ENCODE data around the gene SORD.
"Not testable (repeated sequence)": the region's sequence is repeated elsewhere in the genome, so short reads cannot be mapped to it uniquely, and the experiment has no call there.

Gene SORD

DNA sequence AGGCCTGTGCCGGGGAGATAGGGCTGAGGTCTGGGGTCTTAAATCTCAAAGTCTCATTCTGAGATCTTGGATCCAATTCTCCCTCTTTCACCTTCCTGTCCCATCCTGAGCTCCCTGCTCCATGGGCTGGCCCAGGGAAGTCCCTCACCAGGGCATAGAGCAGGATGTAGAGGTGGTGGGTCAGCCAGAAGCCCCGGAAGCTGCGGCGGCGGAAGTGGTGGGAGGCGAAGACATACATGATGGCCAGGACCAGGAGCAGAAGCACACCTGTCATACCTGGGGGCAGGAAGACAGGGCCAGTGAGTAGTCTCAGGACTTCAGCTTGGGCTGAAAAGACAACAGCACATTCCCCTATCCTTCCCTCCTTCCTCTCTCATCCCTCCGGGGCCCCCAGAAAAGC lies 74.5 kb downstream of the SORD start:
- no peak for DNase-seq (ENCODE audit: low spot score)

DNA sequence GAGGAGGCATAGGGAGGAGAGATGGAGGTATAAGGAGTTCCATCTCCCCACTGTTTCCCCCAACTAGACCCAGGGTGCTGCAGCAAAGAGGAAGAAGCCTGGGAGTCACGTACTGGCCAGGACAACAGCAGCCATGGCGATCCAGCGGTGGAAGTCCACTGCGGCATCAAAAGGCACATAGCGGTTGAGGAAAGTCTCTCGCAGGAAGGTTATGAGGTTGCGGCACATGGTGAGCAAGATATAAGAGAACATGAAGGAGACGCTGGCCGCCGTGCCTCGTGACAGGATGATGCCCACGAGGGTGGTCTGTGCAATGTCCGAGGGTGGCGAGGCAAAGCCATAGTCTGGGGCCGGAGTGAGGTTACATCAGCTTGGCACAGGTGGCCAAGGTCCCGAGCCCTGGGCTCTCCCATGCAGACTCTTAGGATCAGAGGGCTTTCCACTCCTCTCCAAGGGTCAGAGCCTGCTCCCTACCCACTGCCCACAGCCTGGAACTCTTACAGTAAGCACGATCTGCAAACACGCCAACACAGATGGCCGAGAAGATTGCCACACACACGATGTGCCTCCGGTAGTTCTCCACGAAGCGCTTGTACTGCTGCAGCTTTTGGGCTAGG lies 76.7 kb downstream of the SORD start:
- no peak for DNase-seq (ENCODE audit: low spot score)

DNA sequence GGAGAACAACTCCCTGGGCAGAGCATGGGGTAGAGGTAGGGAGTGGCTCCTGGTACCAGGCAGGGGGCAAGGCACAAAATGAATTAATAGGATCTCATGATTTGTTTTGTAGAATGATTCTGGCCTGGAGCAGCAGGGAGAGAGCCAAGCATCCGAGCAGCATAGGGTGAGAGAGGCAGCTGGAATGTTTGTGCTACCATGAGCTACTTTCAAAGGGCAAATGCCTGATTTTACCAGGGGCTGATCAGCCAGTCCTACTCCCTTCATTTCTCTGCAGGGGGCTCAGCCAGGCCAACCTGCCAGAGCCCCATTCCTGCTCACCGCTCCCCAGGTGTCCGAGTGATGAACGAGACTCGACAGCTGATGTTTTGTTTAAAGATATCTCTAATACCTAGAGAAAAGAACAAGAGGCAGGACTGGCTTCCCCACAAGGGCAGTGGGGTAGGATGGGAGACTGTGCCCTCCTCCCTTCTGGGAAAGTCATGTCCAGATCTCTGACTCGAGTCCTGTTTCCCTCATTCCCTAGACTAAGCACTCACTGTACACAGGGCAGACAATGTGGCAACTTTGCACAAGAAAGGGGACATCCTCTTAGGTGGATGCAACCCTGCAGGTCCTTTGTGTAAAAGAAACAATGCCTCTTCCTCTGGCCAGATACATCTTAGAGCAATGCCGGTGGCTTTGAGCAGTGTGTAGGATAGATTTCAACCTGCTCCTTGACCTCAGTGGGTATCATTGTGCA lies 78.1 kb downstream of the SORD start:
- no peak for DNase-seq (ENCODE audit: low spot score)

DNA sequence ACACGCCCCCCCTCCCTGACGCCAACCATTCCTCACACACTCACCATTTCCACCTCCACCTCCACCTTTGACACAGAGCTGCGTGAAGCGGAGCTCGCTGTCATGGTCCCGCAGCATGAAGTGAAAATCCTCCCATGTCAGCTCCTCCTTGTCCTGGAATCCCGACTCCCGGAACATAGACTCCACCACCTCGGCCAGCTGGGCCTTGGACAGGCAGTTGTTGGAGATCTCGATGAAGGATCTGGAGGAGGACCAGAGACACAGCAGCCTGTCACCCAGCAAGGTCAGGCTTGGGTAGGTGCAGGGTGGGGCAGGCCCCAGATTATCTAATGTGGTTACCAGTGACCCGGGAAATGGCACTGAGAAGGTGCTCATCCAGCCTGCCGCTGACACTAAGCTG lies 78.8 kb downstream of the SORD start:
- DNase-seq (ENCODE audit: low spot score), result no peak

DNA sequence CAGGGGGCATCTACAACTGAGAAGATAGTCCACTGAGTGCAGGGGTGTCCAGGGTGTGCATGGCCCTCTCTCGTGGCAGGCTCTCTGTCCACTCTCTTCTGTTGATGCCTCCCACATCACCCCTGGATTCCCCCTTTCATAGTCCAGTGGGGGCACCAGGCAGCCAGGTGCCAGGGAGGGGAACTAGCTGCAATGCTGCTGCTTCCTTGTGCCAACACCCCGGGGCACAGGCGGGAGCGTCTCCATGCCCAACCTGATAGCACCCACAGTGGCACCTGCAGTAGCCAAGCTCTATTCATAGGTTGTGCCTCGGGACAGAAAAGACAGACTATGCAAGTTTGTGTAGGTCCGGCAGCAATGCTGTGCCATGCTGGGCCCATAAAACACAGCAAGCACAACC lies 79.2 kb downstream of the SORD start:
- DNase-seq (ENCODE audit: low spot score), result no peak

DNA sequence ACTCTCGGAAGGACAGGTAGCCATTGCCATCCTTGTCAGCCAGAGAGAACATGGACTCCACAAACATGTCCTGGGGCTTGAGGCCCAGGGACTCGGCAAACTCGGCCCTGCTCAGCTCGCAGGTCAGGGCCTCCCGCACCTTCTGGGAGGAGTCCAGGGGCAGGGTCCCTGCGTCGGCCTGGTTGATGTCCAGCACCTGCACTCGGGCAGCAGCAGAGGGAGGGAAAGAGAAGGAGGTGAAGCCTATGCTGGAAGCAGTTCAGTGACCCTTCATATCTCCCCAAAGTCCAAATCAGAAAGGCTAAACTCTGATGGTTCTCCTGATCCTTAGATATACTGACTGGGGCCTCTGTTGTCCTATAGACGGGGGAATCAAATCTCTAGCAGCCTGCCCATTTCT lies 81.2 kb downstream of the SORD start:
- not testable (repeated sequence) for DNase-seq (ENCODE audit: low spot score)

DNA sequence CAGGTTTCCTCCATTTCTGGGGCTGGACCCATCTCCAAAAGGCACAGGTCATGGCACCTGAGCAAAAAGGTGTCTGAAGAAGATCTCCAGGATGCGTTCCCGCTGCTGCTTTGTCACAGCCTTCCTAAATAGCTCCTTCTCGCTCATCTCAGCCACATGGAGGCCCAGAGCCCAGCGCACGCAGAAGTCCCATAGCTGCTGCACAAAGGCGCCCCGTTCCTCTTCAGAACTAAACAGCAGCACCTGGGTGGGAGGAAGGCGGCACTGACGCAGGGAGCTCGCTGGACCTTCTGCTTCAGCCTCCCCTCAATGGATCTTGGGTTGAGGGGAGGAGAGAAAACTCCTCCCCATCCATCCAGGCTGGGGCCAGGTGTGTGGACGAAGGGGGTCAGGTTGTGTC lies 82.6 kb downstream of the SORD start:
- DNase-seq (ENCODE audit: low spot score), result no peak

DNA sequence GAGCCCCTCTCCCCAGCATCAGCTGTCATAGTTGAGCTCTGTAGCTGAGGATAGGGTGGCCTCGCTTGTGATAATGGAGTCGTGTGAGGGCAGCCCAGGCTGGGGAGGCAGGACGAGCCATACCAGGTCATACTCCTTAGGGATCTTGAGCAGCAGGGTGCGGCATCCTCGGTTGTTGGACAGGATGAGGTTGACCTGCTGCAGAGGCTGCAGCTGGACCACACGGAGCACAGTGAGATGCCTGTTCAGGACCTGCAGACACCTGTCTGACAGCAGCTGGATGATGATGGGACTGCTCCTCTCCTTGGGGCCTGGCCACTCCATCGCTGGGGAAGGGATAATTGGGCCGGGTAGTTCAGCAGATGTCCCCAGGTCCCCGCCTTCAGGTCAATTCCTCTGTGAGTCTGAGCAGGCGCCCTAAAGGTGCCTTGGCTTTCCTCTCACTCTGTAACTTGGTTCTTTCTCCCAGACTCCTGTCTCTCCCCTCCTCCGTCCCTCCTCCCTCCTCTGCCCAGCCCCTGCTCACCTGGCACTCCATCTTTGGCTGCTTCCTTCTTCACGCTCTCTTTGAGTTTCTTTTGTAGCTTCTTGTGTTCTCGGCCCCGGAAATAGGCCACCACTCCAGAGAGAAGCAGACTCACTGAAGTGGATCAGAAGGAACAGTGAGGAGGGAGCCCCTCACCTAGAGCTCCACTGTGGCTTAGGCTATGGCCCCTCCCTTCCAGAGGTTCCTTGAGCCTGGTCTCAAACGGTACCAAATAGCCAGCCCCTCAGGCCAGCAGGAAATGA lies 83.2 kb downstream of the SORD start:
- DNase-seq (ENCODE audit: low spot score), result no peak

DNA sequence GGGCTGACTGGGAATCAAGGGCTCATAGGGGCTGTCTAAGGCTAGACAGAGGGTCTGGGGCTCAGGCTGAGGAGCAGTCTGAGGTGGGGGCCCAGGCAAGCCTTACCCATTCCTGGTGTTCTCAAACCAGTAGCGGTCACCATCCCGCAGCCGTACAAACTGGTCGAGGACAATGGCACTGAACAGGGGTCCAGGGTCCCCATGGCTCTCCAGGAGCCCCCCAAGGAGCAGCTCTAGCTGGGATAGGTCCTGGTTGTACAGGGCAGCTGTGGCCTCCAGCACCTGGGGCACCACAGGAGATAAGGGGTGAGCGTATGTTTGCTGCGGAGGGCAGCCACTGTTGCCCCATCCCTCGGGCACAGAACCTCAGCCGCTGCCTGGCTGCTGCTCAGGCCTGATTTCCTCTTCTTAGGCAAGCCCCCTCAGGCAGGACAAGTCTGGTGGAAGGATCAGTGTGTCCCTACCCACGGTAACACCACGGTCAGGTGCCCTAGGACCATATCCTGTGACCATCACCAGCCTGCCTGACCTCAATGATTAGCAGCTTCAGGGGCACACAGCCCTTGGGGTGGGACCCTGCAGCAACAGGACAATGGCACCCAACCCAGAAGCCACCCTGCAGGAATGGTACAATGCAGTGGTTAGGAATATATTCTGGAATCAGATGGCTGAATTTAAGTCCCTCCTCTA lies 85.1 kb downstream of the SORD start:
- no peak for DNase-seq (ENCODE audit: low spot score)

DNA sequence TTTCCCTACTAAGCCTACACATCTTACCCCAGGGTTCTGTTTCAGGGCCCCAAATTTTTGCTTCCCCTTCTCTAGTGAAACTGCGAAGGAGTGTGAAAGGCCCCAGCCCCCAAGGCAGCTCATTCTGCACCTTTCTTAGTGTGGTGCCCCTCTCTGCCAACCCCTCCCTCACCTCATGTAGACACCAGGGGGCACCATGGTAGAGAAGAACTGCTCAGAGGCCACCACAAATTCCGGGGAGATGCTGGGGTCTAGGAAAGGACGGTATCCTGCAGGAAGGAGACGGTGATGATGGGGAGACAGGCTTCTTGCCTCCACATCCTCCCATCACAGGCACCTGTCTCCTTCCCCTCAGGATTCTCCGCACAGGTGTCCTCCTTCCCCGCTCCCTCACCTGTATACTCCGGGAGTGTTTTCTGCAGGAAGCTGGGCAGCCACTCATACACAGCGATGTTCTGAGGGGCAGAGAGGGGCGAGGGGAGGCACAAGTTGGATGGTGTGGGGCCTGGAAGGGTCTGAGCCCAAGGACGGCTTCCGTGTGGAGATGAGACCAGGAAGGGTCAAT lies 87.3 kb downstream of the SORD start:
- DNase-seq (ENCODE audit: low spot score), result no peak

DNA sequence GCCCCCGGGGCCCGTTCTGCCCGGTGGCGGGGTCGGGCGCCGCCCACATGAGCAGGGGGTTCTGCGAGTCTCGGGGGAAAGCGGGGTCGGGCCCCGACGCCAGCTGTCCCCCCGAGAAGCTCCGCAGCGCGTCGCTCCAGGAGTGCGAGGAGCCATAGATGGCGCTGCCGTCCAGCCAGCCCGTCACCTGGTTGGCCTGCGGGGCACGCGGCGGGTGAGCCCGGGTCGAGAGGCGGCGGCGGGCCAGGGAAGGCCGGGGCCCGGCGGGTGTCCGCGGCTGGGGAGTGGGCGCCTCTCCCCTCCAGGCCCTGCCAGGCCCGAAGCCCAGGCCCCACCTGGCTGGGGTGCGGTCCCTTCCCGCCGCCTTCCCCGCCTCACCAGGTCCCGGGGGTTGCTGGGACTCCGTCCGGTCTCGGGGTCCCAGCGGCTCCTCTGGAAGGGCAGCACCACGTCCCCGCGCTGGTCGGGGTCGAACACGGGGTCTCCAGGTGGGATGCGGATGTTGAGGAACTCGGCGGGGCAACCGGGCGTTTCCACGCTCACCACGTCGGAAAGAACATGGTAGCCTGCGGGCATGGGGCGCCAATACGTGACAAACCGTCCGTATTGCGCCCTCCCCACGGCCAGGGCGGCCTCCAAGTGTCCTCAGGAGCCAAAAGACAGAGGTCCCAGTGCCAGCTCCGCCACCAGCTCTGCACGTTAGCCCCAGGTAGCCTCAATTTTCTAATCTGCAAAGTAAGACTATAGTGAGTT lies 88.6 kb downstream of the SORD start:
- no peak for DNase-seq (ENCODE audit: low spot score)

DNA sequence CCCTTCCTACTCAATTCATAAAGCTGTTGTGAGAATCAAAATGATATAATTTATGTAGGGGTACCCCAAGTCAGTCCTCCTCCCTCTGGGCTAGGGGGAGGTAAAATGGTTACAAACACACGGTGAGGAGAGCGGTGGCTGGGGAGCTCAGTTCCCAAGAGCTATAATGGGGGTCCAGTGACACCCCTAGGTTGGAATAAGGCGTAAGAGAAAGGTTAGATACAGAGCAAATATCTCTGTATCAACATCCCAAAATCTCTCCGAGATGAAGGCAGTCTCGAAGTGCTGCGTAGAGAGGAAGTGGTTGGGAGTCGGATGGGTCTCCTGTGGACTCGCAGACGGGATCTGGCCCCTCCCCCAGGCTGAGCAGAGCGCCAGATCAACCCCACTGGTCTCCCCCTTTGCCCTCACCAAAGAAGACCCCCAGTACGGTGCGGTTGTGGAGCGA lies 89.2 kb downstream of the SORD start:
- no peak for DNase-seq (ENCODE audit: low spot score)

DNA sequence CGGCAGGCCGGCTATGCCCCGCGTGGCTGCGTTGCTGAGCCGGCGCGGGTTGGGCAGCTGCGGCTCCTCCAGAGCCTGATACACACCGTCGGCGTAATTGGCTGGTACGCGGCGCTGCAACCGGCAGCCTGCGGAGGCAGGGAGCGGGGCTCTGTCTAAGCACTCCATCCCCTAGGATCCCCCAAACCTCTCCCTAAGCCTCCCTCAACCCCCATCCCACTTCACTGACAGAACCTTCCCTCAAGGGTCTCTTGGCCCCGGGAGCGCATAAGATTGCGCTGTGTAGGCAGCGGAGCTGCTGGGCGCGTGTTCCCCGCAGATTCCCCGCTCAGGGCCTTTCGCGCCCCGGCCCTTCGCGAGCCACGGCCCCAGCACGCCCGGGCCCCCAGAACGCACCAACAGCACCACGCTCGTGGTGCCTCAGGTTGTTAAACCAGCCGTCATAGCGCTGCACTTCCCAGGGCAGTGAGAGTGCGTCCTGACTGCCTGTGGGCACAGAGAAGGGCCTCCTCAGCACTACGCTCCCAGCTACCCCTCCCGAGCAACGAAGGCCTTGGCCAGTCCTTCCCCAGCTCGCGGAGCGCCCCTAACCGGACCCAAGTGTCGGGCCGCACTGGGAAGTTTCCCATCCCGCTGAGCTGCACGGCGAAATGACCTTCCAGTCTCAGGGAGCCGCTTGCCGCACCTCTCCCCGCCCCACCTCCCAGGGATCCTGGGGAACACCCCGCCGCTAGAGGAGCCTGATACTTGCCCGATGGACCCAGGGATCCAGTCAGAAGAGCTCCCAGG lies 89.8 kb downstream of the SORD start:
- no peak for DNase-seq (ENCODE audit: low spot score)

DNA sequence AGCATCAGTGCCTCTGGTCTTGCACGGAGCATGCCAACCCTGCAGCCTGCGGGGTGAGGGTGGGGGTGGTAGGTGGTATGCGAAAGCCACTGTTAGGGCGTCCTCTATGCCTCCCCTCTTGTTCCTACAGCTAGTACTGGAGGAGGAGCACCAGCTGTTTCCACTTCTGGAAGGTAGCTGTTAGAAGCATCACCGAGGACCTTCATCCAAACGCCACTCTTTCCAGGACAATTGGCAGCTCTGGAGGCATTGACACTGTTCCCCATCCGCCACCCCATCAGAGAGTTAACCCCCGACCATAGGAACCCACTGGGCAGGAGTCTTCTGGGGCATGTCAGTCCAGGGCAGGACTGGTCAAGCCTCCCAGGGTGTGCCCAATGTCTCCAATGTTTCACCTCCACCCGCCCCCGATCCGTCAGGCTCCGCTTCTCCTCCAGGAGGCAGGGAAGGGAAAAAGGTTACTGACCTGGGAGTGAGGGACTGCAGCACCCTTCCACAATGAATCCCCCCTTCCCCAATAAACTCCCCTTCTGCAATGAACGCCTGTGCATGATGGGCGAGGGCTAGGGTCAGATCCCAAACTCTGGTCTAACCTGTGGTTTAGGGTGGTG lies 90.5 kb downstream of the SORD start:
- no peak for DNase-seq (ENCODE audit: low spot score)

DNA sequence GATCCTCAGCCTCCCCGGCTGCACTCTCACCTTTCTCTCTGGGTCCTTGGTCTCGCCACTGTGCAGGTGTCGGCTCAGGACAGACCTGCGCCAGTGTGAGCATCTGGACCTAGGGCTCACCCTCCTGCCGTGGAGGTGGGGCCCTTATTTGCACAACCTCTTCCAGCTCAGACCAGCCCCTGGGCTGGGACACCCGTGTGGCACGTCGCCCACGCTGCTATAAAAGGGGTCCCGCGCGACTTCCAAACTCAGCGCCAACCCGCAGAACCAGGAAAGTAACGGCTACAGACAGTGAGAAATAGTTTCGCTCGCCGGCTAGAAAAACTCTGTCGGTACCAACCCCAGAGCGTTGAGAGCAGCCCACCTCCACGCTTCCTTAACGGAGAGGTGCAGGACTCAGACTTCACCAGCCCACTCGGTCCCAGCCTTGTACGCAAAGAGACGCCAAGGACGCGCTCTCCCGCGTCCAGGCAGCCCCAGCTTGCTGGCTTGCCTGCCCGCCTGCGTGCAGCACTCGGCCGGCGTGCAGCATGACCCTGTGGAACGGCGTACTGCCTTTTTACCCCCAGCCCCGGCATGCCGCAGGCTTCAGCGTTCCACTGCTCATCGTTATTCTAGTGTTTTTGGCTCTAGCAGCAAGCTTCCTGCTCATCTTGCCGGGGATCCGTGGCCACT lies 91.2 kb downstream of the SORD start, which contains the start of the genes DUOX2 and DUOXA2:
DUOX2 (minus strand) TSS at position 97 of the 675 bp plus-strand sequence. CDS start 761 bp downstream, outside the sequence.
DUOXA2 (plus strand) TSS at position 251 of the 675 bp plus-strand sequence; CDS start at position 531, 280 bp downstream.
- no peak for DNase-seq (ENCODE audit: low spot score)

DNA sequence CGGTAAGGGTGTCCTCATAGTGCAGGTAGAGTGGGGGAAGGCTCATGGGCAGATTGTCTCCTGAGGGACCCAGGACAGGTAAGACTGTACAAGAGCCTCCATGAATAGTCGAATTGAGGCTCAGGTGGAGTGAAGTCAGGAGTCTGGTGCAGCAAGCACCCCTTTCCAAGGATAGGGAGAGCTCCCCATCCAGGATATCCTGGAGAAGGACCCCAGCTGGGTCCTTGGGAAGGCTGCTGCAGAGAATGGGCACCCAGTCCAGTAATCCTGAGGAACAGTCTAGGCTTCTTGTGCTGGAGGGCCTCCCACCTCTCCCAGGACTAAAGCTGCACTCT lies 91.7 kb downstream of the SORD start:
- DNase-seq (ENCODE audit: low spot score), result no peak

DNA sequence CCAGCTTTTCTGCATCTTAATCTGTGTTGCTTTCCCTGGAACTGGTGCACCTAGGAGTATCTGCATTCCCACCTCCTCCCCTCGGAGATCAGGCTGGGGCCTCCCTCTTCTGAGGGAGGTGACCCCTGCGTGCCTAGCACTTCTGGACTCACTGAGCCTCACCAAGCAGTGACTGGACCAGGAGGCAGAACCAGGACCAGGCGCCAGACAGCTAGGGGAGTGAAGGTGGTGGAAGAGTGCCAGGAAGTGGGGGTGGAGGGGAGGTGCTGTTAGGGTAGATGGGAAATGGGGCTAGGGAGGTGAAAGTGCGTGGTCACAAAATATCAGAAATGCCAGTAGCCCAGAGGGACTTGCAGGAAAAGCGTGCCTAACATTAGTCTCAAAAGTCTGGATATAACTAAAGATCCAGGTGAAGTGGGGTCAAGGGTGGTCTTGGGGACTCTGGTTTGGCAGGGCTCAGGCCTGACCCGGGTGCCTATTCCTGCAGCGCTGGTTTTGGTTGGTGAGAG lies 92.4 kb downstream of the SORD start:
- no peak for DNase-seq (ENCODE audit: low spot score)

DNA sequence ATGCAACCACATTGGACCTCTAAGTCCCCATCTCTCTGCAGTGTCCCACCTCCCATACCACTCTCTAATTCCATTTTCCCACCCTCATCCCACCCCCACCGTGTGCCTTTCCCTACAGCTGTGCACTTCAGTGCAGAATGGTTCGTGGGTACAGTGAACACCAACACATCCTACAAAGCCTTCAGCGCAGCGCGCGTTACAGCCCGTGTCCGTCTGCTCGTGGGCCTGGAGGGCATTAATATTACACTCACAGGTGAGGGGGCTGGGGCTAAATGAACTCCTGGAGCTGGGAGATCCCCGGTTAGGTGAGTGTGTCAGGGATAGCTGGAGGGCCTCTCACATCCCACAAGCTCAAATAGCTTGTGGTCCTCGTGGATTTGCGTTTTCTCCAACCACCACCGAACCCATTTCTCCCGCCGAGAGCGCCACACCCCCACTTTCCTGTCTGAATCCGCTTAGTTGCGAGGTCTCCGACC lies 93.0 kb downstream of the SORD start:
- DNase-seq (ENCODE audit: low spot score), result no peak
